ENCODE measurements around the gene TMEM178A. TPM values are rescaled to one million over a fixed set of nuclear protein-coding genes. Genes with fewer than 3 reads are reported as not detected.

Gene TMEM178A
- total RNA-seq, 1 donor from 2014 or later: 19.2 TPM

DNA sequence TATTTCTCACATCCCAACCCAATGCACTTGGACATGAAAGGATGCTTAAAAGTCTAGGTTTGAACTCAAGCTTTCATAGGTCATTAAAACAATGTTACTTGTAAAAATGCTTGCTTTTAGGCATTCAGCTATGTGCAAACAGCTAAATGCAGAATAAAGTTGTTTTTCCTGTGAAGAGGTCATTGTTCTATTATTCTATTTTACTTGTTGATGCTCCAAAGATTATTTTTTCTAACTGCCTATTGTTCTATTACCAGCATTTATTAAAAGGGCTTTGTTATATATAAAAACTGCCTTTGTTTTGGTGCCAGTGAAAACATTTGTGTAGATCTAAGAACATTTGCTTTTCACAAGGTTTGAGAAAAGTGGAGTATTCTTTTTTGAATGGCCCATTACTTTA lies 49.4 kb downstream of the TMEM178A start:
- H3K4me3 ChIP-seq: no peak overlapping the region

DNA sequence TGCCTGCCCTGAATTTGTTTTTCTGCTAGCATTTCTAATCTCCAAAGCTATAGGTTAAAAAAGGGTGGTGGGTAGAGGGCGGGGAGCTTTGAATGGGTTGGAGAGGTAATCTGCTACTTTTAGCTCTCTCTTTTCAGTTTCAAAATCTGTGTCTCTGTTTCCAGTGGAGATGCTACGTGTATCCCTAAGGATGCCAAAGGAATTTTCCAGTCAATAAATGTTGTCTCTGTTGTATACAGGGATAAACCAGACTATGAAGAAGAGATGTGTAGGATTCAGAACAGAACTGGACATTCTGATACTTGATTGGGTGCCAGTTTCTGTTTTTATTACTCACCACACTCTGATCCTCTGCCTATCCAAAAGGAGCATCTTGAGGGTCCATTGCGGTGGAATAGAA lies 50.1 kb downstream of the TMEM178A start:
- H3K36me3 Mint-ChIP-seq: peaks cover 16% of the 10 kb centered on the region
- H3K4me2 ChIP-seq: no peak overlapping the region
- H3K27me3 ChIP-seq: no peaks in the 10 kb centered on the region
- no peaks in the 10 kb centered on the region for H3K4me1 ChIP-seq
- no peaks in the 10 kb centered on the region for H3K36me3 ChIP-seq
- no peak overlapping the region for H3K27ac Mint-ChIP-seq
- no peak overlapping the region for H3K9ac ChIP-seq
- H3K27me3 Mint-ChIP-seq (ENCODE audit: insufficient read depth, low read depth): peaks cover 2% of the 10 kb centered on the region
- no peaks in the 10 kb centered on the region for H4K20me1 ChIP-seq (ENCODE audit: low read depth)
- H3K79me2 ChIP-seq (ENCODE audit: low read depth): no peaks in the 10 kb centered on the region
- peaks cover under 1% of the 10 kb centered on the region for H3K4me1 Mint-ChIP-seq
- no peak overlapping the region for H3K27ac ChIP-seq
- TF ChIP-seq EZH2 (IDR thresholded peaks at IDR 0.05): no peak
- TF ChIP-seq, protein P1, sequence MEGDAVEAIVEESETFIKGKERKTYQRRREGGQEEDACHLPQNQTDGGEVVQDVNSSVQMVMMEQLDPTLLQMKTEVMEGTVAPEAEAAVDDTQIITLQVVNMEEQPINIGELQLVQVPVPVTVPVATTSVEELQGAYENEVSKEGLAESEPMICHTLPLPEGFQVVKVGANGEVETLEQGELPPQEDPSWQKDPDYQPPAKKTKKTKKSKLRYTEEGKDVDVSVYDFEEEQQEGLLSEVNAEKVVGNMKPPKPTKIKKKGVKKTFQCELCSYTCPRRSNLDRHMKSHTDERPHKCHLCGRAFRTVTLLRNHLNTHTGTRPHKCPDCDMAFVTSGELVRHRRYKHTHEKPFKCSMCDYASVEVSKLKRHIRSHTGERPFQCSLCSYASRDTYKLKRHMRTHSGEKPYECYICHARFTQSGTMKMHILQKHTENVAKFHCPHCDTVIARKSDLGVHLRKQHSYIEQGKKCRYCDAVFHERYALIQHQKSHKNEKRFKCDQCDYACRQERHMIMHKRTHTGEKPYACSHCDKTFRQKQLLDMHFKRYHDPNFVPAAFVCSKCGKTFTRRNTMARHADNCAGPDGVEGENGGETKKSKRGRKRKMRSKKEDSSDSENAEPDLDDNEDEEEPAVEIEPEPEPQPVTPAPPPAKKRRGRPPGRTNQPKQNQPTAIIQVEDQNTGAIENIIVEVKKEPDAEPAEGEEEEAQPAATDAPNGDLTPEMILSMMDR (IDR thresholded peaks at IDR 0.05): no peak
- no peak for TF ChIP-seq EZH2phosphoT487 (IDR thresholded peaks at IDR 0.05)
- H3K9me3 ChIP-seq (ENCODE audit: low read depth): no peaks in the 10 kb centered on the region
- H3K4me3 ChIP-seq: no peak overlapping the region
- no peak overlapping the region for H3K4me3 Mint-ChIP-seq
- DNase-seq (ENCODE audit: low spot score): no peak
- no peaks in the 10 kb centered on the region for H3F3A ChIP-seq (ENCODE audit: low read depth)
- H2AFZ ChIP-seq (replicated peaks): no peak overlapping the region
- no peaks in the 10 kb centered on the region for H3K9me3 Mint-ChIP-seq

More for the DNA sequence above, 49.4 kb downstream of the TMEM178A start:
- no peak overlapping the region for H2AFZ ChIP-seq (replicated peaks)
- H3K27ac ChIP-seq: no peak overlapping the region
- H3K4me1 ChIP-seq: no peaks in the 10 kb centered on the region
- no peaks in the 10 kb centered on the region for H3K9me3 ChIP-seq (ENCODE audit: low read depth)
- H4K20me1 ChIP-seq (ENCODE audit: low read depth): no peaks in the 10 kb centered on the region
- no peak overlapping the region for H3K9ac ChIP-seq
- no peaks in the 10 kb centered on the region for H3K27me3 ChIP-seq
- no peak overlapping the region for H3K27ac Mint-ChIP-seq
- peaks cover 3% of the 10 kb centered on the region for H3K27me3 Mint-ChIP-seq (ENCODE audit: insufficient read depth, low read depth)
- no peaks in the 10 kb centered on the region for H3K36me3 ChIP-seq
- no peaks in the 10 kb centered on the region for H3F3A ChIP-seq (ENCODE audit: low read depth)
- no peak overlapping the region for H3K4me3 Mint-ChIP-seq
- no peak for TF ChIP-seq EZH2phosphoT487 (IDR thresholded peaks at IDR 0.05)
- no peak for TF ChIP-seq EZH2 (IDR thresholded peaks at IDR 0.05)
- TF ChIP-seq, protein P1 (IDR thresholded peaks at IDR 0.05): no peak
- no peak for DNase-seq (ENCODE audit: low spot score)
- peaks cover 18% of the 10 kb centered on the region for H3K36me3 Mint-ChIP-seq
- no peaks in the 10 kb centered on the region for H3K79me2 ChIP-seq (ENCODE audit: low read depth)
- peaks cover 3% of the 10 kb centered on the region for H3K4me1 Mint-ChIP-seq
- H3K4me2 ChIP-seq: no peak overlapping the region
- no peaks in the 10 kb centered on the region for H3K9me3 Mint-ChIP-seq

DNA sequence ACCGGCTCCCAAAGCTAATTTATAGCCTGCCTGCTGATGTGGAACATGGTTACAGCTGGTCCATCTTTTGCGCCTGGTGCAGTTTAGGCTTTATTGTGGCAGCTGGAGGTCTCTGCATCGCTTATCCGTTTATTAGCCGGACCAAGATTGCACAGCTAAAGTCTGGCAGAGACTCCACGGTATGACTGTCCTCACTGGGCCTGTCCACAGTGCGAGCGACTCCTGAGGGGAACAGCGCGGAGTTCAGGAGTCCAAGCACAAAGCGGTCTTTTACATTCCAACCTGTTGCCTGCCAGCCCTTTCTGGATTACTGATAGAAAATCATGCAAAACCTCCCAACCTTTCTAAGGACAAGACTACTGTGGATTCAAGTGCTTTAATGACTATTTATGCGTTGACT lies 51.4 kb downstream of the TMEM178A start:
- Mint-ChIP-seq H3K9me3 (no peaks in the 10 kb centered on the region), H3K4me3 (no peak overlapping the region), H3K4me1 (no peaks in the 10 kb centered on the region), H3K36me3 (peaks cover 11% of the 10 kb centered on the region), H3K27ac (no peak overlapping the region), H3K27me3 (ENCODE audit: insufficient read depth, low read depth) (no peaks in the 10 kb centered on the region)
- Histone ChIP-seq H3K4me1 (no peaks in the 10 kb centered on the region), H3K36me3 (no peaks in the 10 kb centered on the region), H3K79me2 (ENCODE audit: low read depth) (no peaks in the 10 kb centered on the region), H3K27me3 (no peaks in the 10 kb centered on the region), H3K4me3 (no peak overlapping the region), H3K9ac (no peak overlapping the region), H3F3A (ENCODE audit: low read depth) (no peaks in the 10 kb centered on the region), H4K20me1 (ENCODE audit: low read depth) (no peaks in the 10 kb centered on the region), H3K4me2 (no peak overlapping the region), H2AFZ (replicated peaks) (no peak overlapping the region), H3K27ac (no peak overlapping the region), H3K9me3 (ENCODE audit: low read depth) (no peaks in the 10 kb centered on the region)
- no peak for DNase-seq (ENCODE audit: low spot score)
- TF ChIP-seq, protein P1 (IDR thresholded peaks at IDR 0.05): no peak
- TF ChIP-seq EZH2 (IDR thresholded peaks at IDR 0.05) (no peak), EZH2phosphoT487 (IDR thresholded peaks at IDR 0.05) (no peak)

Data from neural progenitor cell (in vitro differentiated cells).